HG02759 (cell line): Measurements from ENCODE around the gene C3orf80.
"Not testable (repeated sequence)": the region's sequence is repeated elsewhere in the genome, so short reads cannot be mapped to it uniquely, and the experiment has no call there.

Source experiments
- ATAC-seq: cut with Tn5 transposase; IDR thresholded peaks from one replicate; pipeline ENCODE4 v1.9.1; 2021; ENCODE audit warnings: mild to moderate bottlenecking, moderate library complexity; ENCODE audit not compliant: unreplicated experiment

Gene C3orf80

DNA sequence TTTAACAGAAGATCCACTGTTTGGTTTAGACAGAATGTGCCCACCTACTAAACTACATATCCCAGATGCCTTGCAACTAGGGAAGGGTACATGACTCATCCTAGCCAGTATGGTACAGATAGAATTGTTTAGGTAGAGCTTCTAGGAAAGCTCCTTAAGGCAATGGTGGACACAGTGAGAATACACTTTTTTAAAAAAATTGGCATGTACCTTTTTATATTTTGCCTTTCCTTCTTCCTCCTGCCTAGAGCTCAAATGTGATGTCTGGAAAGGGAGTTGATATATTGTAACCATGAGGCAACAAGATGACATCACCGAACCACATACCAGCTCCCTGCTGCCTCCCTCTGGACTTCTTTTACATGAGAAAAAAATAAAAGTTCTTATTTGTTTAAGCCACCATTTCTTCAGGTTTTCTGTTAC lies 14.4 kb upstream of the C3orf80 start:
- ATAC-seq: peak; percentile 52

DNA sequence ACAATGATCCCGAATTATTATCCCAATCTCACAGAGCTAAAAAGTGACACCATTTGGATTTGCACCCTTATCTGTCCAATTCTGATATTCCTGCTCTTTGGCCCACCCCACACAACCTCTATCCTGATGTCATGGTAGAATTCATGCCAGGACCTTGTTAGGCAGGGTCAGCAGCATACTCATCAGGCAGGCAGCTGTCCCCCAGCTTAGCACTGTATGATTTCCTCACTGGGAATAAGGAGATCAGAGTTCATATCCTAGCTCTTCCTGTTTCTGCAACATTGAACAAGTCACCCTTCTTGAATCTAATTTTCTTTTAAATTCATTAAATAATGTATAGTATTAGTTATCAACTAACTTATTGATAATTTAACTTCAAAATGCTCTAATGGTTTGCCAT lies 12.0 kb upstream of the C3orf80 start:
- no peak for ATAC-seq

DNA sequence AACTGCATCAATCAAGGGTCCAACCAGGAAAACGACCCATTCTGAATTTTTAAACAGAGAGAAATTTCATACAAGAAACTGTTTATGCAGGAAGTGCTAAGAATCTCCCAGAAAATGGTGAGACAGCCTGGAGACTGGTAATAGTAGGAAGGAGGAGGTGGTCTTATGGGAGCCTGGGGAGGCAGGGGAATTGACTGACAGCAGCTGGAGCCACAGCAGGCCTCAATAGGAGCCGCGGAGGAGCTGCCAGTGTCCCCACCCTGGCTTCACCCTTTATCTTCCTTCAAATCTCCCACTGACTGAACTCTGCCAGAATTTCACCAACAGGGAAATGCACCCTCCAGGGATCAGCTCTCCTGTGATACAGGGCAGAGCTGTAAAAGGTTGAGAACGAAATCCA lies 7.5 kb upstream of the C3orf80 start:
- ATAC-seq: no peak

DNA sequence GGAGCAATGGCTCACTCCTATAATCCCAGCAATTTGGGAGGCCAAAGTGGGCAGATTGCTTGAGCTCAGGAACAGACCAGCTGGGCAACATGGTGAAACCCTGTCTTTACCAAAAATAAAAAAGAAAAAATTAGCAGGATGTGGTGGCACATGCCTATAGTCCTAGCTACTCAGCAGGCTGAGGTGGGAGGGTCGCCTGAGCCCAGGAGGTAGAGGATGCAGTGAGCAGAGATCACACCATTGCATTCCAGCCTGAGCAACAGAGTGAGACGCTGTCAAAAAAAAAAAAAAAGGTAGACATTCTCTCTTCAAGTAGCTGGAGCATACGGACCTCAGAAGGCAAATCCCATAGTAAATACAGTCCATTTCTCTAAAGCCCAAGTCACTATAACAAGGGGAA lies 7.1 kb upstream of the C3orf80 start:
- no peak for ATAC-seq

DNA sequence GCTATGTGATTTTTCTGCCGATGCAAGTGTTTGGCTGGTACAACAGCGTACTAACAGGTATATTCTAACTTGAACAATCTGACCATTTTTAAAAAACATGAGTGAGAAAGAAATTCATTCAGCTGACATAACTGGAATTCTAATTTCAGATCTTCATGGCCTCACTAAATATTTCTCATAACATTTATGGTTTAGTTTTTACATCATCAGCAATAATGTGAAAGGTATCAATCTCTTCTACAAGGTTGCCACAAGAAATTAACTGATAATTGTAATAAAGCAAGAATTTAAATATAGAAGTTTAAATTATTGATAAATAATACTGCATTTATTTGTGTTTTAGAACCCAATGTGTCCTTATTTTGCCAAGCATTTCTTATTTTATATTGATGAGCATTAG lies 5.2 kb upstream of the C3orf80 start:
- no peak for ATAC-seq

DNA sequence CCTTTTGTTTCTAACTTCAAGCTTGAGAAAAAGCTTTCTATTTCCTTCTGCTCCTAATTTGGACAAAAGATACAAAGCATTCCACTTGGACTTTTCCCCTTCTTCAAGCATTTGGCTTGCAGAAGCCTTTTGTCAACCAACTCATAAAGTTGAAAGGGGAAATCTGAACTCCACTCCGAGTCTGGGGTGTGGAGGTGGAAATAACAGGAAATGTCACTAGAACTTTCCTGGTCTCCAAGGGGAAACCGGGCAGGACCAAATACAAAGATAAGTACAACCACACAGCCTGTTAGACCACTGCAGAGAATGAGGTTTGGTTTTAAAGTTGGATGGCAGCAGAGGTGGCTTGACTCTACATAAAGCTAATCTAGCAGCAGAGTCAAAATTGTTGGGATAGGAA lies 4.2 kb upstream of the C3orf80 start:
- ATAC-seq: no peak

DNA sequence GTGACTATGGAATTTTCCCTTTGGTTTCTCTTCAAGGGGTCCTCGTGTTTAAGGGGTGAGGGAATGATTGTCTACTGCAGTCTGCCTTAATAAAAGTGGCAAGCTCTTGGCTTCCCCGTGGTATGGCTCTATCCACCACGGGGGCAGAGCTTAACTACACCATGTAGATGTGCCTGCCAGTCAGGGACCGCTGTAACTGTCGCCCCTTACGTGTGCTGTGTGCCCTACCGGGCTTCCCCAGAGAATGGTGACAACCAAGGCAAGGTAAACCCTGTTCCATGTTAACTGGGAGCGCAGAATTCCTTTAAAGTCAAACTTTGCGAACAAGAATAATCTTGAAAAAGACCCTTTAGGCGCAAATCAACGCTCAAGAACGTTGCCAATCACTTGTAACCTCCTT lies 966 bp upstream of the C3orf80 start:
- ATAC-seq: no peak

DNA sequence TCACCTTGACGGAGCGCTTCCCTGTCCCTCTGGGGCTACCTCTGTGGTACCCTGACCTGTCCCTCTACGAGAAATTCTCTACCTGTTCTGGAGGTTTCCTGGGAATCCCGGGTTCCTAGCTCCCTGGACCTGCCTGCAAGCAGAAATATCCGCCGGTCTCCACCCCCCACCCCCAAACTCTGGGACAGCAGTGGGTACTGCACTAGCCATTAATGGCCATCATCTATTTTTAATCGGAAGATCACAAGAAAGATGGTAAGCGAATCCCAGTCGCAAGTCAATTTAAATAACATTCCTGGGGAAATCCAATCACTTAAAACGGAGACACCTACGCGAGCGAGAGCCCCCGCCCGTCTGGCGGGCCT lies 429 bp upstream of the C3orf80 start:
- no peak for ATAC-seq

DNA sequence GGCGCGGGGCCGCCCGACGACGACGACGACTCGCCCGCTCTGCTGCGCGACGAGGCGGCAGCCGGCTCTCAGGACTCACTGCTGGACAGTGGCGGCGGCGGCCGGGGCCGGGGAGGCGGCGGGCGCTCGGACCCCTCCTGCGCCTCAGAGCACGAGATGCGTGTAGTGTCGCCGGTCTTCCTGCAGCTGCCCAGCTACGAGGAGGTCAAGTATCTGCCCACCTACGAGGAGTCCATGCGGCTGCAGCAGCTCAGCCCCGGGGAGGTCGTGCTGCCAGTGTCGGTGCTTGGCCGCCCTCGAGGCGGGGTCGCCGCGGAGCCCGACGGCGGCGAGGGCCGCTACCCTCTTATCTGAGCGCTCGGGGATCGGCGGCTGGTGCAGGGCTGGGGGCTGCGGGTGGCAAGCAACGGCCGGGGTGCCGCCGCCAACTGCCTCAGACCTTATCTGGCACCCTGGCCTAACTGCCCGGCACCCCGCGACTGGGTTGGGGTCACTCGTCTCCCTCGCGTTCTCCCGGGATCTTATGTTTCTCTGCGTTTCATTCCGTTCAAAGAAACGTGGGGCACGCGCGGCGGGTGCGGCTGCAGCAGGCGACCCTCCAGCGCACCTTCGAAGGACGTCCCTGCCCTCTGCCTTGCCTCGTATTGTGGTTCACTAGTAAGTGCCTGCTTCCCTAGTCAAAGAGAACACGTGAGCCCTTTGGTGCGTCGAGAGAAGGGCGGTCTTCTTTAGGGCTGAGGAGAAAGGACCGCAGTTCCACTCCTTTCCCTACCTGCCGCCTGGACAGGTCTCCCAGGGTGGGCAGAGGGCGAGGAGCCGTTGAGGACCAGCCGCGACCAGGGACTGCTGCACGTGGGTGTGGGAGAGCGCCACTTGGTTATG lies 1.0 kb downstream of the C3orf80 start:
- peak; percentile 32 for ATAC-seq

DNA sequence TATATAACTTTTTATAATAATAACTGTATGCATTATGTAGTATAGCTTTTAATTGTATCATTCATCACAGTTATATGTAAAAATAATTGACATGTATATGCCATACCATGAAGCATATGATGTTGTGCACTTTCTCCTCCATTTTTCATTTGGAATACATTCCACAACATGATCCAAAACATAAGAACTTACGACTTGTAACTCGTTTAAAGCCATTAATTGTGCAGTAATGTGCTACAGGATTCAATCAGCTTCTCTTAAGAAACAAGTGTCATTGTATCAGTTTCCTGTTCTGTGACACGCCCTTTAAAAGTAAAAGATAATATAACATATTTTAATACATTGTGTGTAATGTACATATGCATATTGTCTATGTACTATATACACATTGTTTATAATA lies 2.2 kb downstream of the C3orf80 start:
- no peak for ATAC-seq

DNA sequence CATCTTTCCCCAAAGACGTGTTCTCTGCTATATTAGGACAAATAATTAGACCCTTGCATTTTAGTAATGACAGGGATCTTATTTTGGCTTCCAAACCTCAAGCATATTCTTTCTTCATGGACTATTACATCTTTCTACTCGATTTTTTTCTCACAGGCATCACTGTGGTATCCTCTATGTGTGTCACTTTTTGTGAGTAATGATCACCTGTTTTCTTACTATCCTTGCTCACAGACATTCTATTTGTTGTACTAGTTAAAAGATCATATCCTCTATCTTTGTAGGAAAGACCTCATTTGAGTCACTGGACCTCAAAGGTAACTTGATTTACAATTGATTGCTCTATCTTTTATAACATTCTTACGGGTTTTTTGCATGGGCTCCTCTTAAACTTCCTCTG lies 6.8 kb downstream of the C3orf80 start:
- ATAC-seq: no peak

DNA sequence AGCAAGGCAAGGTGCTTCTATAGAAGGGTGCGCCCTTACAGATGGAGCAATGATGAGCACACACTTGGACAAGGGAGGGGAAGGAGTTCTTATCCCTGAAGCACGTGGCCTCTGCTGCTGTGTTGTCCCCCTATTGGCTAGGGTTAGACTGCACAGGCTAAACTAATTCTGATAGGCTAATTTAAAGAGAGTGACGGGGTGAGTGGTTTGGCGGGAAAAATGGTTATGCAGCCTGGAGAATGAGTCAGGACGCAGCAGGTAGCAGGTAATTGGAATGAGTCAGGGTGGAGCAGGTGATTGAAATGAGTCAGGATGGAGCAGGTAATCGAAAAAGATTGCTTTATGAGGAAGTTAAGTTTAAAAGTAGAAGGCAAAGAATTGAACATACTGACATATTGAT lies 15.5 kb downstream of the C3orf80 start:
- not testable (repeated sequence) for ATAC-seq

DNA sequence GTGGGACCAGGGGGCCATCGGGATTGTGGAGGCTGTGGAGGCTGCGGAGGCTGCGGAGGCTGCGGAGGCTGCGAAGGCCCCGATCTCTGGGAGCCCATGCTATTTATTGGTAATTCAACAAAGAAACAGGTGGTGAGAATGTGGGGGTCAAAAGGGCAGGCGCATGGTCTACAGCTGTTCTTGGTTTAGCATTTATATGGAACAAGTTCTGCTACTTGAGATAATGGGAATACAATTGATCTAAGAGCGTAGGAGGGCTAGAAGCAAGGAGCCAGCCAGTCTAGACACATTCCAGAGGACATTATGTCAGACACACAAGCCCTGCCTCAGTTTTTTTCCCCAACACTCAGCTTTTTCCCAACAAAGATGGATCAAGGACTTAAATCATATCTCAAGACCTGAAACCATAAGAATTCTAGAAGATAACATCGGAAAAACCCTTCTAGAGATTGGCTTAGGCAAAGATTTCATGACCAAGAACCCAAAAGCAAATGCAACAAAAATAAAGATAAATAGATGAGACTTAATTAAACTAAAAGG lies 20.1 kb downstream of the C3orf80 start:
- ATAC-seq: no peak

DNA sequence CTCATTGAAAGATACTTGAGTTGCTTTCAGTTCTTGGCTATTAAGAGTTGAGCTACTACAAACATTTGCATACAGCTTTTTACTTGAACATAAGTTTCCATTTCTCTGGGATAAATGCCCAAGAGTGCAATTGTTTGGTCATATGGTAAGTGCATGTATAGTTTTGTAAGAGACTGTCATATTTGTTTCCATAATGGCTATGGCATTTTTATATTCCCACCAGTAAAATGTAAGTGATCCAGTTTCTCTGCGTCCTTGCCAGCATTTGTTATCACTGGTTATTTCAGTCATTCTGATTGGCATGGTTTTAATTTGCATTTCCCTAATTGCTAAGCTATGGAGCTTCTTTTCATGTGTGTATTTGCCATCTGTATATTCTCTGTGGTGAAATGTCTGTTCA lies 22.5 kb downstream of the C3orf80 start:
- ATAC-seq: no peak

DNA sequence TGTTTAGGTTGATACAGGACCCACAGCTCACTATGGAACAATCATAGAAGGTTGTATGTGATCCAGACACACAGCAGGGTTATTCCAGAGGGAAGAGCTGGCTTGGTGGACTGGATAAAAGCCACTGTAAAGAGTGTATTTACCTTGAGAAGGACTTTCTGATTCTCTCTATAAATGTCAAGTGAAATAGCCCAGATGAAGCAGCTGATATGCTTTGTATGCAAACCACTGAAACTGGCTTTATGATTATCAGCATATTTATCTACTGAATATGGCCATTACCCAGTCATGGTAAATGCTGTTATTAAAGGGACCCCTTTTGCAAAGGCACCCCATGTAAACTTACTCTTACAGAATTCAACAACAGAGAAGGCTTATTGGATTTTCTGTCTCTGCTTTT lies 28.1 kb downstream of the C3orf80 start:
- ATAC-seq: no peak

DNA sequence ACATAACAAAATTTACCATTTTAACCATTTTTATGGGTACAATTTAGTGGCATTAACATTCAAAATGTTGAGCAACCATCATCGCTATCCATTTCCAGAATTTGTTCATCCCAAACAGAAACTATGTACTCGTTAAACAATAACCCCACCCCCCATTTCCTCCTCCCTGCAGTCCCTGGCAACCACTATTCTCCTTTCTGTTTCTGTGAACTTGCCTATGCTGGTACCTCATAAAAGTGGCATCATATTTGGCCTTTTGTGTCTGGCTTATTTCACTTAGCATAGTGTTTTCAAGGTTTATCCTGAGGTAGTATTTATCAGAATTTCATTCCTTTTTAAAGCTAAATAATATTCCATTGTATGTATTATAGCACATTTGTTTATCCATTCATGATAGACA lies 32.4 kb downstream of the C3orf80 start:
- no peak for ATAC-seq

DNA sequence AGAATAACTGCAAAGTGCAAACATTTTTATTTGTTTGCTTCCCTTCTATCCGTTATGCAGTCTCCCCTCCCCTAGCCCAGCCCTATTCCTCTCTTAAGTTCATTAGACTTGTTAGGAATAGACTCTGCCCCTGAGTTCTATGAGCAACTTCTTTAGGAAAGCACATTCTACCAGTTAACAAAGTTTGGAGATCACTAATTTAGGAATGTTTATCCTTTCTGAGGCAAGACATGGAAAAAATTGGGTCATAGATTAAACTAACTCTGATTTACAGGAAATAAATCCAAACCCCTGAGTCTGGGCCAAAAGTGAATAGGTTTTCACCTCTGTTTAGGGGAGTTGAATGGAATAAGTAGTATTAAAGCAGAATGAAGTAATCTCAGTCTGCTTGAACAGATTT lies 34.4 kb downstream of the C3orf80 start:
- no peak for ATAC-seq

DNA sequence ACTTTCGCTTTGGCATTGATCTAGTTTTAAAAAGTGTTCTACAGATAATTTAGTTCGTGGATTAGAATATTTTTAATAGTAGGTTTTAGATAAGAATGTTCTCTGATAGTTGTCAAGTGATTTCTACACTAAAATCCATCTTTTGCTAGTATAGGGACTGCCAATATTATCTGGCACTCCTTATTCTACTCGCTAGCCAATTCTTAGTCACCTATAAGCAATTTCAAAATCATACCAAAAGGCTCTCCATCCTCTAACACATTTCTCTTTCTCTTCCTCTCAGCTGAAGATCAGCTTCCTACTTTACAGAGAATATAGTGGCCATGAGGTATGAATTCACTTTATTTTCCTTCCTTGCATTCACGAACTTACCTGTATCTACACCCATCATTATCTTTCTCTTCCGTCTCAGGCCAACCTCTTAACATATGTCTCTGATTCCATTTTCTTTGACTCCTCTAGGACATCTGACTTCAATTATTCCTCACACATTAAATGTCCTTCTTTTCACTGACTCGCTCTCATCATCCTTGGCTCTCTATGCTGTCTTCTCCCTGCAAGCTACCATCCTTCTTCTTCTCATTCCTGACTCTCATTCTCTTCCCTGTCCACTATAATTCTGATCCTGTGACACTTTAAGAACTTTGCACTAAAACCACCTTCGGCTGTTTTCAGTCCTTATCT lies 35.5 kb downstream of the C3orf80 start:
- no peak for ATAC-seq

DNA sequence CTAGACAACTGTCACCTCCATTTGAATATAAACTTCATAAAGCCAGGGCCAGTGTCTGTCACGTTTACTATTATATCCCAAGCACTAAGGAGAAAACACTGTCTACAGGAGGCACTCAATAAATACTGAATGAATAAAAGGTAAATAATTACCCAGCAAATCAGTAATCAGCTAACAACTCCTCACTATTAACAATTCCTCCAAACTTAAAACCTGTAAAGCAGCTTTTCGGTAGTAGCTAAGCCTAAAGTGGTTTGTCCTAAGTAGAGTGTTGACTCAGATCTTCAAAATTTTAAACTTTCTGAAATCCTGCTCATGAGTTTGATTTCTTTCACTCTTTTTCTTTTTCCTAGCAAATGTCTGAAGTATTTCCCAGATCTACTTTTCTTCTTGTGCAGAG lies 39.9 kb downstream of the C3orf80 start:
- ATAC-seq: no peak
